Hepatocyte (in vitro differentiated cells): ENCODE measurements around the gene MFAP1.

ENCODE experiments used
- CTCF ChIP-seq: fragments of 200-600 bp; sonication (generic); IDR thresholded peaks from 2 replicates; pipeline ENCODE4 v1.5.1; 2016; ENCODE audit warnings: antibody characterized with exemption, mild to moderate bottlenecking; ENCODE audit not compliant: poor library complexity
- EZH2 ChIP-seq: fragments of 200-600 bp; sonication (generic); IDR thresholded peaks from 2 replicates; pipeline ENCODE4 v1.6.1; 2016; ENCODE audit warnings: antibody characterized with exemption, mild to moderate bottlenecking, borderline replicate concordance
- EZH2phosphoT487 ChIP-seq: fragments of 200-600 bp; sonication (generic); IDR thresholded peaks from one replicate; pipeline ENCODE4 v1.6.1; 2018; ENCODE audit warnings: antibody characterized with exemption, mild to moderate bottlenecking, low read depth, moderate library complexity; ENCODE audit not compliant: unreplicated experiment, severe bottlenecking

DNA sequence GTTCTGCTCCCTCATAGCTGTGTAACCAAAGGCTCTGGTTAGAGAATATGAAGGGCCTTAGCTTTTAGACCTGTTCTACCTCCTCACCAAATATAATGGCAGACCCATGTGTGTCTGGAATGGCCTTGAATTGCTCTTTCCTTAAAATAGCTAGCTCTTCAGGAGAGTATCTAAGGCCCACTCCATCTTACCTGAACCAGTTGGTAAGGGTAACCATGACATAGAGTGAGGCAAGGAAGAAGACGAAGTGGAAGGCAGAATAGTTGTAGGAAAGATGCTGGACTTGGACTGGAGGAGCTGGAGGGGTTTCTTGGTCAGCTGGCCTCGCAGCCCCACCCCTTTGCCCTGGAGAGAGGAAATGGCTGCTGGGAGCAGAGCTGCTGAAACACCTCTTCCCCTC lies 29.3 kb downstream of the MFAP1 start:
- TF ChIP-seq CTCF = no peak
- TF ChIP-seq EZH2 = no peak
- no peak for TF ChIP-seq EZH2phosphoT487
